T follicular helper cell (primary cell): ENCODE results near the gene EXOC4.

Experiments used
- DNase-seq: peaks from one replicate; pipeline ENCODE4 v3.0.0-alpha.2; 2020; ENCODE audit warnings: low read depth

The EXOC4 gene

GRCh38 chr7:133540096-133540860 lies 287.4 kb downstream of the EXOC4 start:
- no peak for DNase-seq

- no peak for DNase-seq
These were observed 289.4 kb downstream of the EXOC4 start for GRCh38 chr7:133542209-133542780.

- no peak for DNase-seq
These were observed 290.8 kb downstream of the EXOC4 start for GRCh38 chr7:133543657-133544056.

- DNase-seq: no peak
These were observed 292.7 kb downstream of the EXOC4 start for GRCh38 chr7:133545618-133546017.

- no peak for DNase-seq
These were observed 295.1 kb downstream of the EXOC4 start for GRCh38 chr7:133547981-133548380.

GRCh38 chr7:133549633-133550032 lies 296.8 kb downstream of the EXOC4 start:
- DNase-seq: no peak

- DNase-seq: no peak
These were observed 297.3 kb downstream of the EXOC4 start for GRCh38 chr7:133550145-133550544.

- no peak for DNase-seq
These were observed 297.9 kb downstream of the EXOC4 start for GRCh38 chr7:133550811-133551210.

GRCh38 chr7:133551466-133551865 lies 298.6 kb downstream of the EXOC4 start:
- no peak for DNase-seq

GRCh38 chr7:133552079-133552478 lies 299.2 kb downstream of the EXOC4 start:
- DNase-seq: no peak

GRCh38 chr7:133554330-133554729 lies 301.5 kb downstream of the EXOC4 start:
- no peak for DNase-seq

- no peak for DNase-seq
These were observed 303.2 kb downstream of the EXOC4 start for GRCh38 chr7:133556048-133556447.

GRCh38 chr7:133556553-133556952 lies 303.7 kb downstream of the EXOC4 start:
- no peak for DNase-seq

GRCh38 chr7:133560900-133561299 lies 308.0 kb downstream of the EXOC4 start:
- no peak for DNase-seq

GRCh38 chr7:133561396-133561795 lies 308.5 kb downstream of the EXOC4 start:
- DNase-seq: no peak

GRCh38 chr7:133562621-133563020 lies 309.7 kb downstream of the EXOC4 start:
- DNase-seq: no peak

- DNase-seq: no peak
These were observed 310.4 kb downstream of the EXOC4 start for GRCh38 chr7:133563251-133563650.

- DNase-seq: no peak
These were observed 311.6 kb downstream of the EXOC4 start for GRCh38 chr7:133564484-133564883.

- DNase-seq: no peak
These were observed 315.7 kb downstream of the EXOC4 start for GRCh38 chr7:133568544-133568943.

GRCh38 chr7:133570321-133570720 lies 317.4 kb downstream of the EXOC4 start:
- DNase-seq: no peak

- DNase-seq: no peak
These were observed 318.2 kb downstream of the EXOC4 start for GRCh38 chr7:133571076-133571475.

- DNase-seq: no peak
These were observed 319.2 kb downstream of the EXOC4 start for GRCh38 chr7:133572087-133572486.

- DNase-seq: no peak
These were observed 320.0 kb downstream of the EXOC4 start for GRCh38 chr7:133572843-133573242.
